GM12878 (cell line): Measurements from ENCODE around the gene ITPKB. TPM values are rescaled to one million over a fixed set of nuclear protein-coding genes. Genes with fewer than 3 reads are reported as not detected.

ENCODE experiments used
- BCL3 ChIP-seq: IDR thresholded peaks from 2 replicates; pipeline ENCODE4 v1.6.1; 2011; ENCODE audit warnings: borderline replicate concordance, low read depth, mild to moderate bottlenecking, moderate library complexity, low read length; ENCODE audit not compliant: insufficient read depth, poor library complexity, severe bottlenecking
- SIN3A ChIP-seq: IDR thresholded peaks from 2 replicates; pipeline ENCODE4 v1.6.1; 2012; ENCODE audit warnings: low read depth, low read length, improper control_type of control experiment
- ZBTB40 ChIP-seq: fragments of 450-650 bp; IDR thresholded peaks from 2 replicates; pipeline ENCODE4 v1.6.1; 2016; ENCODE audit warnings: mild to moderate bottlenecking, moderate library complexity, borderline replicate concordance
- polyA plus RNA-seq, 11 experiments: library from polyadenylated mRNA; depleted of rRNA in 4 of 11; unstranded in 6 of 11; stranded (reverse) in 5 of 11; fragments of >200 nt; fragmentation: Nextera tagmentation in 4 of 11; fragmentation: Illumina TruSeq in 1 of 11; extraction: Ambion mirVana in 4 of 11; extraction: Trizol in 1 of 11; gene quantifications; 1 replicate in 1 of 11; 2 replicates in 10 of 11; pipeline versions ENCODE4 v1.2.1 to v1.2.3, GENCODE V29; 2011 to 2016; ENCODE audit warnings: inconsistent platforms in 2 of 11, missing spikeins in 2 of 11, low read depth in 1 of 11
- total RNA-seq, 4 experiments: library from RNA; depleted of rRNA in 3 of 4; stranded (reverse); fragments of >200 nt in 3 of 4; fragmentation: Illumina TruSeq in 1 of 4; extraction: Trizol in 1 of 4; gene quantifications; 2 replicates each; pipeline versions ENCODE4 v1.2.1 to v1.2.3, GENCODE V29; 2013 to 2021
- TF ChIP-seq, protein P1 (sequence below): fragments of 450-650 bp; IDR thresholded peaks from 2 replicates; pipeline ENCODE4 v1.6.1; 2016; ENCODE audit warnings: mild to moderate bottlenecking

ITPKB gene
- total and polyA plus RNA-seq, 10 of the 15 experiments (the other 5 are each of a cell fraction or from before 2014, with no cell fraction given), result 1.3 to 38.7 (median 12.9) TPM

GRCh38 chr1:226625832-226626576 lies 113.1 kb downstream of the ITPKB start (continued):
- TF ChIP-seq, protein P1, sequence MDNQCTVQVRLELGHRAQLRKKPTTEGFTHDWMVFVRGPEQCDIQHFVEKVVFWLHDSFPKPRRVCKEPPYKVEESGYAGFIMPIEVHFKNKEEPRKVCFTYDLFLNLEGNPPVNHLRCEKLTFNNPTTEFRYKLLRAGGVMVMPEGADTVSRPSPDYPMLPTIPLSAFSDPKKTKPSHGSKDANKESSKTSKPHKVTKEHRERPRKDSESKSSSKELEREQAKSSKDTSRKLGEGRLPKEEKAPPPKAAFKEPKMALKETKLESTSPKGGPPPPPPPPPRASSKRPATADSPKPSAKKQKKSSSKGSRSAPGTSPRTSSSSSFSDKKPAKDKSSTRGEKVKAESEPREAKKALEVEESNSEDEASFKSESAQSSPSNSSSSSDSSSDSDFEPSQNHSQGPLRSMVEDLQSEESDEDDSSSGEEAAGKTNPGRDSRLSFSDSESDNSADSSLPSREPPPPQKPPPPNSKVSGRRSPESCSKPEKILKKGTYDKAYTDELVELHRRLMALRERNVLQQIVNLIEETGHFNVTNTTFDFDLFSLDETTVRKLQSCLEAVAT, result no peak
- TF ChIP-seq ZBTB40 (no peak), BCL3 (no peak), SIN3A (no peak)
